Measurements from ENCODE around the gene CCR2.
A peak's percentile ranks its signal among the peaks of the same experiment; 100 is the strongest.

The CCR2 gene

GRCh38 chr3:46356276-46356675 is 2.4 kb downstream of the CCR2 start:
- DNase-seq: no peak

- DNase-seq: no peak
These were observed 3.0 kb downstream of the CCR2 start for GRCh38 chr3:46356909-46357308.

DNA sequence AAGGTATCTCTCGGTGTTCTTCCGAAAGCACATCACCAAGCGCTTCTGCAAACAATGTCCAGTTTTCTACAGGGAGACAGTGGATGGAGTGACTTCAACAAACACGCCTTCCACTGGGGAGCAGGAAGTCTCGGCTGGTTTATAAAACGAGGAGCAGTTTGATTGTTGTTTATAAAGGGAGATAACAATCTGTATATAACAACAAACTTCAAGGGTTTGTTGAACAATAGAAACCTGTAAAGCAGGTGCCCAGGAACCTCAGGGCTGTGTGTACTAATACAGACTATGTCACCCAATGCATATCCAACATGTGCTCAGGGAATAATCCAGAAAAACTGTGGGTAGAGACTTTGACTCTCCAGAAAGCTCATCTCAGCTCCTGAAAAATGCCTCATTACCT is 4.6 kb downstream of the CCR2 start:
- no peak for DNase-seq

DNA sequence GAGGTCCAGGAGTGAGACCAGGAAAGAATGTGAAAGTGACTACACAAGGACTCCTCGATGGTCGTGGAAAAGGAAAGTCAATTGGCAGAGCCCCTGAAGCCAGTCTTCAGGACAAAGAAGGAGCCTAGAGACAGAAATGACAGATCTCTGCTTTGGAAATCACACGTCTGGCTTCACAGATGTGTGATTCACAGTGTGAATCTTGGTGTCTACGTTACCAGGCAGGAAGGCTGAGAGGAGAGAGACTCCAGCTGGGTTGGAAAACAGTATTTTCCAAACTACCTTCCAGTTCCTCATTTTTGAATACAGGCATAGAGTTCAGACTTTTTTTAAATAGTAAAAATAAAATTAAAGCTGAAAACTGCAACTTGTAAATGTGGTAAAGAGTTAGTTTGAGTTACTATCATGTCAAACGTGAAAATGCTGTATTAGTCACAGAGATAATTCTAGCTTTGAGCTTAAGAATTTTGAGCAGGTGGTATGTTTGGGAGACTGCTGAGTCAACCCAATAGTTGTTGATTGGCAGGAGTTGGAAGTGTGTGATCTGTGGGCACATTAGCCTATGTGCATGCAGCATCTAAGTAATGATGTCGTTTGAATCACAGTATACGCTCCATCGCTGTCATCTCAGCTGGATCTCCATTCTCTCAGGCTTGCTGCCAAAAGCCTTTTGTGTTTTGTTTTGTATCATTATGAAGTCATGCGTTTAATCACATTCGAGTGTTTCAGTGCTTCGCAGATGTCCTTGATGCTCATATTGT is 6.0 kb downstream of the CCR2 start:
- no peak for DNase-seq

- no peak for DNase-seq
These were observed 7.0 kb downstream of the CCR2 start for GRCh38 chr3:46360907-46361306.

- no peak for DNase-seq
These were observed 7.7 kb downstream of the CCR2 start for GRCh38 chr3:46361408-46362283.

DNA sequence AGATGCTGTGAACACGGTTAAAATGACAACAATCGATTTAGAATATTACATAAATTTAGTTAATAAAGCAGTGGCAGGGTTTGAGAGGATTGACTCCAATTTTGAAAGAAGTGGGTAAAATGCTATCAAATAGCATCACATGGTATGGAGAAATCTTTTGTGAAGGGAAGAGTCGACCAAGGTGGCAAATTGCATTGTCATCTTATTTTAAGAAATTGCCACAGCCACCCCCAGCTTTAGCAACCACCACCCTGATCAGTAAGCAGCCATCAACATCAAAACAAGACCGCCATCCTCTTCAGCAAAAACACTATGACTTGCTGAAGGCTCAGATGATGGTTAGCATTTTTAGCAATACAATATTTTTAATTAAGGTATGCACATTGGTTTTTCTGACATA is 11.1 kb downstream of the CCR2 start:
- DNase-seq: no peak

DNA sequence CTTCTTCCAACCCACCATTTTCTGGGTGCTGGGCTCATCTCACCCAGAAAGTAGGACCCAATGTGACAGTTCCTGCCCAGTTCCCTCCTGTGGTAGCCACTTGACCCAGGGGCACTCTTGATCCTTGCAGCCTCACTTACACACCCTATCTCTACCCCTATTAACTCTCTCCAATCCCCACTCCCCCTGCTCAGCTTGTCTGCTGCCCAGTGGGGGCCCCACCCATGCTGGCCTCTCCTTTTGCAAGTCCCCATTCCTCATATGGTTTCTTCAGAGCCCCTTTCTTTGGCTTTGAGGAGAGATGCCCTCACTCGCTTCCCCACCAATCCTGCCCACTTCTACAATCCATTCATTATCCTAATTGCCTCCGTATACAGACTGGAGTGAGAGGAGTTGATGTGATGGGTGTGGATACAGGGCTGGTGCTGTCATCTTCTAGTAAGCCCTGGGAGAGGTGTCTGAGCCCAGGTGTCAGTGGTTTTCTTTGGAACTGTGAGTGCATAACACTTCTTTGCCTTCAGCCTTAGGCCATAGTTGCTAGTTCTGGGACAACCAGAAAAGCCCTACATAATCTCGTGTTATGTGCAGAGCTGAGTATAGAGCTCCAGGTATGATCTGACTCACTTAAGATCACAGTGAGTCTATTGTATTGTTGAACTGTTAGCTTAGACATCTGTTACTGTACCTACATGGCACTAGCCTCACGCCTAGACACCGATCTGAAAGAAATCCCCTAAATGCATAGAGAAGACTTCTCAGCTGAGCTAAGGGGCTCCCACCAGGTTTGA is 12.0 kb downstream of the CCR2 start:
- DNase-seq: no peak

- no peak for DNase-seq
These were observed 13.9 kb downstream of the CCR2 start for GRCh38 chr3:46367811-46368210.

- peak; percentile 64 for DNase-seq
These were observed 14.7 kb downstream of the CCR2 start for GRCh38 chr3:46368569-46368968.

- no peak for DNase-seq
These were observed 15.2 kb downstream of the CCR2 start for GRCh38 chr3:46369151-46369550.

- DNase-seq: no peak
These were observed 15.8 kb downstream of the CCR2 start for GRCh38 chr3:46369675-46370132.

- no peak for DNase-seq
These were observed 17.1 kb downstream of the CCR2 start, which contains the start of gene CCR5 for GRCh38 chr3:46370839-46371518. Gene CCR5, plus strand, starts transcription at chr3:46370946. Its CDS starts 1,957 bp downstream, at chr3:46372903.

GRCh38 chr3:46371519-46372340 is 17.8 kb downstream of the CCR2 start:
- no peak for DNase-seq

DNA sequence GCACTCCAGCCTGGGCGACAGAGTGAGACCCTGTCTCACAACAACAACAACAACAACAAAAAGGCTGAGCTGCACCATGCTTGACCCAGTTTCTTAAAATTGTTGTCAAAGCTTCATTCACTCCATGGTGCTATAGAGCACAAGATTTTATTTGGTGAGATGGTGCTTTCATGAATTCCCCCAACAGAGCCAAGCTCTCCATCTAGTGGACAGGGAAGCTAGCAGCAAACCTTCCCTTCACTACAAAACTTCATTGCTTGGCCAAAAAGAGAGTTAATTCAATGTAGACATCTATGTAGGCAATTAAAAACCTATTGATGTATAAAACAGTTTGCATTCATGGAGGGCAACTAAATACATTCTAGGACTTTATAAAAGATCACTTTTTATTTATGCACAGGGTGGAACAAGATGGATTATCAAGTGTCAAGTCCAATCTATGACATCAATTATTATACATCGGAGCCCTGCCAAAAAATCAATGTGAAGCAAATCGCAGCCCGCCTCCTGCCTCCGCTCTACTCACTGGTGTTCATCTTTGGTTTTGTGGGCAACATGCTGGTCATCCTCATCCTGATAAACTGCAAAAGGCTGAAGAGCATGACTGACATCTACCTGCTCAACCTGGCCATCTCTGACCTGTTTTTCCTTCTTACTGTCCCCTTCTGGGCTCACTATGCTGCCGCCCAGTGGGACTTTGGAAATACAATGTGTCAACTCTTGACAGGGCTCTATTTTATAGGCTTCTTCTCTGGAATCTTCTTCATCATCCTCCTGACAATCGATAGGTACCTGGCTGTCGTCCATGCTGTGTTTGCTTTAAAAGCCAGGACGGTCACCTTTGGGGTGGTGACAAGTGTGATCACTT is 18.8 kb downstream of the CCR2 start:
- no peak for DNase-seq

DNA sequence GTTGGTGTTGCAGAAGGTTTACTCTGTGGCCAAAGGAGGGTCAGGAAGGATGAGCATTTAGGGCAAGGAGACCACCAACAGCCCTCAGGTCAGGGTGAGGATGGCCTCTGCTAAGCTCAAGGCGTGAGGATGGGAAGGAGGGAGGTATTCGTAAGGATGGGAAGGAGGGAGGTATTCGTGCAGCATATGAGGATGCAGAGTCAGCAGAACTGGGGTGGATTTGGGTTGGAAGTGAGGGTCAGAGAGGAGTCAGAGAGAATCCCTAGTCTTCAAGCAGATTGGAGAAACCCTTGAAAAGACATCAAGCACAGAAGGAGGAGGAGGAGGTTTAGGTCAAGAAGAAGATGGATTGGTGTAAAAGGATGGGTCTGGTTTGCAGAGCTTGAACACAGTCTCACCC is 20.8 kb downstream of the CCR2 start:
- DNase-seq: no peak

DNA sequence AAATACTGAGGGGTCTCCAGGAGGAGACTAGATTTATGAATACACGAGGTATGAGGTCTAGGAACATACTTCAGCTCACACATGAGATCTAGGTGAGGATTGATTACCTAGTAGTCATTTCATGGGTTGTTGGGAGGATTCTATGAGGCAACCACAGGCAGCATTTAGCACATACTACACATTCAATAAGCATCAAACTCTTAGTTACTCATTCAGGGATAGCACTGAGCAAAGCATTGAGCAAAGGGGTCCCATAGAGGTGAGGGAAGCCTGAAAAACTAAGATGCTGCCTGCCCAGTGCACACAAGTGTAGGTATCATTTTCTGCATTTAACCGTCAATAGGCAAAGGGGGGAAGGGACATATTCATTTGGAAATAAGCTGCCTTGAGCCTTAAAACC is 21.3 kb downstream of the CCR2 start:
- no peak for DNase-seq

GRCh38 chr3:46375814-46376213 is 21.9 kb downstream of the CCR2 start:
- DNase-seq: no peak

DNA sequence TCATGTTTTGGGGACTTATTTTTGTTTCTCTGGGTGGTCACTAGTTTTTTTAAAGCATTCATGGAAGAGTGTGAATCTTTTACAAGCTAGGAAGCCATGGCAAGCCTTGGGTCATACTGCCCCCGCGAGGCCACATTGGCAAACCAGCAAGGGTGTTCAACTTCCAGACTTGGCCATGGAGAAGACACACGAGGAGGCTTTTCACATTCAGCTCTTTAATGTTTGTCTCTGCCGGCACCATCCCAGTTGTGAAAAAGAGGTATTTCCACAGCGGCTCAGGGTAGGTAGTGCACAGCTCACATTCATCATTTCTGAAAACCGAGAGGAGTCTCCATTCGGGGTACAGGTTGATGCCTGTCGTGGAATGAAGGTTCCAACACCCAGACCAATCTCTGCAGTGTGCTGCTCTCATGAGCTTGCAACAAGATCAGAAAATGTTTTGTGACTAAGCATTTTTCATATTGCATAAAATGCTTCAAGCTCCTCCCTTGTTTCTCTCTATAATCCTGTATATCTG is 24.6 kb downstream of the CCR2 start:
- DNase-seq: peak; percentile 61

DNA sequence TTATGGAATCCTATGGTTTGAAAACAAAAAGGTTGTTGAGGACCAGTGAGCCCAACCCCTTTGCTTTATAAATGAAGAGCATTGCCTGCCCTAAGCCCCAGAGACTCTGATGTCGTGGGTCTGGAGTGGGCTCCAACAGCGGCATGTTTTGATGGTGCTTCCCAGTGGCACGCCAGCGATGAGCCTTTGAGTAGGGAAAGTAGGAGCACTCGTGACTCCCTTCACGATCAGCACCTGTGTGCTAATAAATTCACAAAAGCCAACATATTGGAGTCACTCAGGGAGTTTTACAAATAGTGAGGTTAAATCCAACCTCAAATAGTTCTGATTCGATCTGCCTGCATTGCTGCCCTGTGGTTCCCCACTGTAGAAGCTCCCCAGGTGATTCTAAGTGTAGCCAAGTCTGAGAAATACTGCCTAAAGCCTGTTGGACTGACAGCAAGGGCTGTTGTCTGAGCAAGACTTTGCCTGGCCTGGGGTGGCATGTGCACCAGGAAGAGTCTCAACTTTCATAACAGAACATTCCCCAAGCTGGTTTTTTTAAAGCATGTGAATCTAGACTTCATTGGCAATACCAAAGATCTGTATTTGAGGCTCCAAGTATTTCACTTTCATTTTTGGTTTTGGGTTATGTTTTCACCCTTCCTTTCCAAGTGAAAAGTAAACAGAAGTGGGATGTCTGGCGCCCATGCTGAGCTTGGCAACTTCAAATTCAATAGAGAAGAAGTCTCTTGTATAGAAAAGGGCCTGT is 26.7 kb downstream of the CCR2 start:
- DNase-seq: no peak
